CD4-positive, alpha-beta T cell (primary cell): Measurements from ENCODE around the gene BTBD2. TPM values are rescaled to one million over a fixed set of nuclear protein-coding genes. Genes with fewer than 3 reads are reported as not detected.
A peak's percentile ranks its signal among the peaks of the same experiment; 100 is the strongest.

Experiments used
- ATAC-seq: fragments of 200-7000 bp; cut with Tn5 transposase; one replicate; pipeline ENCODE4 v1.10.0; 2022; ENCODE audit warnings: mild to moderate bottlenecking; ENCODE audit not compliant: poor library complexity
- CTCF ChIA-PET: fragments of 350-600 bp; sonication (Branson Sonifier 250); formaldehyde crosslinking; loops from one replicate; lab custom pipeline; 2021; ENCODE audit warnings: antibody characterized with exemption, inconsistent platforms; lab: Charles Lee
- POLR2A ChIA-PET: fragments of 350-600 bp; sonication (Branson Sonifier 250); formaldehyde crosslinking; loops from one replicate; lab custom pipeline; 2021; ENCODE audit warnings: antibody characterized with exemption, inconsistent platforms; lab: Charles Lee
- DNase-seq, 14 experiments: peaks; one replicate each; pipeline ENCODE4 v3.0.0-alpha.2; 2013 to 2020; ENCODE audit warnings: mixed read lengths in 2 of 14
- H3K27ac ChIP-seq, 2 donors: one replicate each; pipeline versions ENCODE4 v1.5.1 to v1.7.0; 2013; ENCODE audit warnings: low read length in 2 of 2, low read depth in 1 of 2, mild to moderate bottlenecking in 1 of 2
- H3K27me3 ChIP-seq, 2 experiments: 1 replicate in 1 of 2; 2 replicates in 1 of 2; pipeline versions ENCODE4 v1.6.1 to v1.7.0; 2013; ENCODE audit warnings: low read length in 2 of 2, control low read depth in 1 of 2, mild to moderate bottlenecking in 1 of 2, moderate library complexity in 1 of 2; ENCODE audit not compliant: insufficient read depth in 2 of 2, control insufficient read depth in 1 of 2
- H3K36me3 ChIP-seq: one replicate; pipeline ENCODE4 v1.6.1; 2013; ENCODE audit warnings: low read length, control low read depth; ENCODE audit not compliant: insufficient read depth
- H3K4me1 ChIP-seq: one replicate; pipeline ENCODE4 v1.6.1; 2013; ENCODE audit warnings: low read length, control low read depth; ENCODE audit not compliant: insufficient read depth
- H3K4me3 ChIP-seq: one replicate; pipeline ENCODE4 v1.5.1; 2013; ENCODE audit warnings: mild to moderate bottlenecking, low read length, moderate library complexity
- H3K9me3 ChIP-seq, 2 experiments: 1 replicate in 1 of 2; 2 replicates in 1 of 2; pipeline versions ENCODE4 v1.6.1 to v1.7.0; 2013; ENCODE audit warnings: low read length in 2 of 2, mild to moderate bottlenecking in 2 of 2, control low read depth in 1 of 2, moderate library complexity in 1 of 2; ENCODE audit not compliant: control insufficient read depth in 1 of 2, insufficient read depth in 1 of 2
- H3K27ac Mint-ChIP-seq: one replicate; pipeline ENCODE4 v1.8.0; 2020; ENCODE audit warnings: mixed read lengths
- H3K27me3 Mint-ChIP-seq: one replicate; pipeline ENCODE4 v1.8.0; 2021; ENCODE audit warnings: mixed read lengths
- H3K36me3 Mint-ChIP-seq: one replicate; pipeline ENCODE4 v1.8.0; 2021; ENCODE audit warnings: low read depth, mixed read lengths
- H3K4me1 Mint-ChIP-seq: one replicate; pipeline ENCODE4 v1.8.0; 2021; ENCODE audit warnings: low read depth, mixed read lengths
- H3K4me3 Mint-ChIP-seq: one replicate; pipeline ENCODE4 v1.8.0; 2020; ENCODE audit warnings: mild to moderate bottlenecking, mixed read lengths
- H3K9me3 Mint-ChIP-seq: one replicate; pipeline ENCODE4 v1.8.0; 2020; ENCODE audit warnings: mixed read lengths
- CTCF ChIP-seq: fragments of 200-600 bp; IDR thresholded peaks from one replicate; pipeline ENCODE4 v1.8.0; 2022; ENCODE audit warnings: antibody characterized with exemption, mild to moderate bottlenecking
- intact Hi-C, 2 experiments: fragments of 100-400 bp; cut with DNase I in 1 of 2; cut with micrococcal nuclease in 1 of 2; formaldehyde crosslinking; loops; one replicate each; pipeline versions ENCODE4 v1.15.1 to v1.9.0; 2023 to 2025; cut with DNase I, micrococcal nuclease
- total RNA-seq, 174 experiments: library from RNA in 2 of 174; stranded (reverse) in 2 of 174; gene quantifications; one replicate each; pipeline ENCODE4 v1.2.3 and lab custom pipeline; 2021 to 2026

The BTBD2 gene
- total RNA-seq, 2 experiments from 2014 or later: 44.4 to 44.9 TPM

DNA sequence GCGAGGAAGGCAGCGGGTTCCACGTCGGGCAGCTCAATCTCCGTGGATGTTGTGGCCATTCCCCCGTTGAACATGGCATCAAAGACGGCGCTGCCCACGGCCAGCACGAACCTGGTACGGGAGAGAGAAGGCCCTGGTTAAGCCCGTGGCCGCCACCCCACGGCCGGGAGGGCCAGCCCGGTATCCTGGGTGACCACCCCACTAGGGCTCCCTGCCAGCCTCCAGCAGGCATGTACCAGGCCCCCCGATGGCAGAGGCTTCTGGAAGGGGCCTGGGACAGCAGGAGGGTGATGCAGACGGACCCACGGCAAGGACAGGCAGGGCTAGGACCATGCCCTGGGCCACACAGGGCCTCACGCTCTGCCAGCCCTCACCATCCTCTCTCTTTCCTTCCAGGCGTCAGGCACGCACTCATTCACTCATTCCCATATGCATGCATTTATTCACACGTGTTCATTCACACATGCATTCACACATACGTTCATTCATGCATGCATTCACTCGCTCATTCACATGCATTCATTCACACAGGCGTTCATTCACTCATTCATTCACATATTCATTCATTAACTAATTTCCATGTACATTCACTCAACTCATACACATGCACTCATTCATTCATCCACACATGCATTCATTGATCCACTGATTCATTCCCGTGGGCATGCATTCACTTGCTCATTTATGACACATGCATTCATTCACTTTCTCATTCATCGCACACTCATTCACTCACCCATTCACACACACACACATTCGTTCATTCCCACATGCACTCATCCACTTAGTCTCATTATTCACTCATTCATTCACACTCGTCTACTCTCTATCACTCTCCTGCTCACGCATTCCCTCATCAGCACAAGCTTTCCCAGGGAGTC lies 17.9 kb downstream of the BTBD2 start:
- H3K36me3 Mint-ChIP-seq: peaks cover 48% of the 10 kb centered on the region
- H3K4me1 Mint-ChIP-seq: peaks cover 7% of the 10 kb centered on the region
- H3K9me3 Mint-ChIP-seq: no peaks in the 10 kb centered on the region
- H3K9me3 ChIP-seq: no peaks in the 10 kb centered on the region
- intact Hi-C loops: no loop called here
- ATAC-seq (no peak), DNase-seq (no peak)
- H3K27ac Mint-ChIP-seq: no peak overlapping the region
- no peaks in the 10 kb centered on the region for H3K27me3 ChIP-seq
- no peak overlapping the region for H3K4me3 ChIP-seq
- peaks cover 22% of the 10 kb centered on the region for H3K36me3 ChIP-seq
- no peak overlapping the region for H3K27ac ChIP-seq
- CTCF ChIA-PET: no interaction called here
- H3K4me1 ChIP-seq: no peaks in the 10 kb centered on the region
- no peak for TF ChIP-seq CTCF
- POLR2A ChIA-PET: no interaction called here
- no peaks in the 10 kb centered on the region for H3K27me3 Mint-ChIP-seq
- H3K4me3 Mint-ChIP-seq: no peak overlapping the region

GRCh38 chr19:1992759-1993260 lies 22.7 kb downstream of the BTBD2 start:
- Histone ChIP-seq H3K27ac (peak overlapping the region in 1 of 2 donors; percentile 21), H3K4me1 (no peaks in the 10 kb centered on the region), H3K9me3 (no peaks in the 10 kb centered on the region), H3K36me3 (peaks cover 46% of the 10 kb centered on the region), H3K4me3 (no peak overlapping the region), H3K27me3 (no peaks in the 10 kb centered on the region)
- DNase-seq (peak in 3 of 14 experiments; percentile 10 to 60 (median 58)), ATAC-seq (no peak)
- POLR2A ChIA-PET: no interaction called here
- Mint-ChIP-seq H3K27ac (no peak overlapping the region), H3K4me1 (peaks cover 4% of the 10 kb centered on the region), H3K4me3 (no peak overlapping the region), H3K36me3 (peaks cover 43% of the 10 kb centered on the region), H3K9me3 (no peaks in the 10 kb centered on the region), H3K27me3 (no peaks in the 10 kb centered on the region)
- intact Hi-C loops: no loop called here
- no peak for TF ChIP-seq CTCF
- CTCF ChIA-PET: no interaction called here

DNA sequence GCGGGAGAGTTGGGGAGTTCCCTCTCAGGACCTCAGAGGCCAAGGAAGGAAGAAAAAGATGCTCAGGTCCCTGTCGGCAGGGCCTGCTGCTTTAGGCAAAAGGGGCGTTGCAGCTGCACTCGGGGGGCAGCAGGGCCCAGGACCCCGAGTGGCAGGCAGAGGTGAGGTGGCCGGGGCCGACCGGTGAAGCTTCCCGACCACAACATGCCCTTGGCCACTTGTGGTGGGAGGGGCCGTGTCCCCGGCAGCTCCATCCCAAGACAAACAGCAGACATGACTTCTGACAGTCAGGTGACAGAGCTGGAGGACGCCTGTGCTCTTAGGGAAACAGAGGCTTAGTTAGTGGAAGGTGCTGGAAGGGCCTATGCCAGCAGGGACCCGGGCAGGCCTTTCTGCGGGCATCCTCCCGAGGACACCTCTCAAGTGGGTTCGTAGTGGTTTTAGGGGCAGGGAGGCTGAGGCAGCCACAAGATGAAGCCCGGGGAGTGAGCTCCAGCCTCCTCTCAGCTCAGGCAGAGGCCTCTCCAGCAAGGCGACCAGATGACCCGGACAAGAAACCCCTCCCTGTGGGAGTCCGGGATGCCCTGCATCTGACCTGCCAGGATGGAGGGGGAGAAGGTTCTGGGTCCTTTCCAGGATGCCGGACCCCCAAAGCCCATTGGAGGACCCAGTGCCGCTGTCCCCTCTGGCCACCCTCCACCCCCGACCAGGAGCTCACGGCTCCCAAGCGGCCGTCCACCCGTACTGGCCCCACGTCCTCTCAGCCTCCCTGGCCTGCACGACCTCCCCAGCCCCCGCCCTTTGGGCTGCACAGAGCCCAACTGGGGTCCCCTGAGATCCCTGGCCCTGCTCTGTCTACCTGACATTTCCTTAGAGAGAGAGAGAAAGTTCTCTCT lies 24.2 kb downstream of the BTBD2 start:
- Histone ChIP-seq H3K4me1 (no peaks in the 10 kb centered on the region), H3K4me3 (no peak overlapping the region), H3K36me3 (peaks cover 49% of the 10 kb centered on the region), H3K27ac (no peak overlapping the region), H3K27me3 (no peaks in the 10 kb centered on the region), H3K9me3 (no peaks in the 10 kb centered on the region)
- ATAC-seq (no peak), DNase-seq (peak in 1 of 14 experiments; percentile 28)
- no peak for TF ChIP-seq CTCF
- Mint-ChIP-seq H3K4me3 (no peak overlapping the region), H3K4me1 (no peaks in the 10 kb centered on the region), H3K9me3 (no peaks in the 10 kb centered on the region), H3K27ac (no peak overlapping the region), H3K27me3 (no peaks in the 10 kb centered on the region), H3K36me3 (peaks cover 41% of the 10 kb centered on the region)
- ChIA-PET CTCF (no interaction called here), POLR2A (interaction anchor here (1.2 kb wide), 1 partner anchor 49 kb away, joined by 4 read pairs; no protein-coding TSS in a partner anchor)
- intact Hi-C loops: no loop called here
